A673 (cell line): Measurements from ENCODE around the gene SCYGR6. TPM values are rescaled to one million over a fixed set of nuclear protein-coding genes. Genes with fewer than 3 reads are reported as not detected.

Source experiments
- BruUV-seq: library from RNA; stranded (reverse); fragments of 400-500 nt; replicated peaks from 2 replicates; lab custom pipeline; 2021; lab: Mats Ljungman, UMichigan
- CTCF ChIA-PET: fragments of 300-600 bp; sonication (Branson Sonifier 250); formaldehyde crosslinking; loops from one replicate; lab custom pipeline; 2022; ENCODE audit warnings: antibody characterized with exemption; lab: Charles Lee
- POLR2A ChIA-PET: fragments of 300-600 bp; sonication (Branson Sonifier 250); formaldehyde crosslinking; loops from one replicate; lab custom pipeline; 2022; ENCODE audit warnings: antibody characterized with exemption; ENCODE audit not compliant: low non-redundant PET; lab: Charles Lee
- DNase-seq: peaks from one replicate; pipeline ENCODE4 v3.0.0-alpha.2; 2015; ENCODE audit warnings: low spot score
- H3K27ac ChIP-seq: fragments of 200-600 bp; sonication (generic); 2 replicates; pipeline ENCODE4 v1.5.1; 2016; ENCODE audit warnings: mixed run types, low read depth, mild to moderate bottlenecking, mixed read lengths, antibody characterized with exemption, low read length; ENCODE audit not compliant: poor library complexity, severe bottlenecking
- H3K27me3 ChIP-seq: fragments of 200-600 bp; sonication (generic); replicated peaks from 2 replicates; pipeline ENCODE4 v1.6.1; 2017; ENCODE audit warnings: mixed run types, low read depth, mild to moderate bottlenecking, mixed read lengths, antibody characterized with exemption, low read length; ENCODE audit not compliant: insufficient read depth, poor library complexity
- H3K36me3 ChIP-seq: fragments of 200-600 bp; sonication (generic); 2 replicates; pipeline ENCODE4 v1.6.1; 2016; ENCODE audit warnings: mixed run types, mild to moderate bottlenecking, mixed read lengths, antibody characterized with exemption, low read length; ENCODE audit not compliant: insufficient read depth, poor library complexity, severe bottlenecking
- H3K4me1 ChIP-seq: fragments of 200-600 bp; sonication (generic); 2 replicates; pipeline ENCODE4 v1.6.1; 2017; ENCODE audit warnings: mixed run types, mild to moderate bottlenecking, mixed read lengths, antibody characterized with exemption, low read length; ENCODE audit not compliant: insufficient read depth, poor library complexity, severe bottlenecking
- H3K4me3 ChIP-seq: fragments of 200-600 bp; sonication (generic); 2 replicates; pipeline ENCODE4 v1.5.1; 2016; ENCODE audit warnings: low read depth, mixed run types, mild to moderate bottlenecking, mixed read lengths, low read length; ENCODE audit not compliant: poor library complexity, severe bottlenecking
- H3K9me3 ChIP-seq: fragments of 200-600 bp; sonication (generic); 2 replicates; pipeline ENCODE4 v1.6.1; 2016; ENCODE audit warnings: mixed run types, low read depth, mild to moderate bottlenecking, mixed read lengths, antibody characterized with exemption, low read length; ENCODE audit not compliant: poor library complexity, severe bottlenecking
- CTCF ChIP-seq: fragments of 300-800, 200-600 bp; sonication (generic); conservative IDR thresholded peaks from 2 replicates; pipeline ENCODE4 v1.5.1; 2017; ENCODE audit warnings: low read depth, mild to moderate bottlenecking, antibody characterized with exemption, low read length, moderate library complexity, mixed read lengths
- EZH2 ChIP-seq: fragments of 200-600 bp; sonication (generic); IDR thresholded peaks from 2 replicates; pipeline ENCODE4 v1.6.1; 2017; ENCODE audit warnings: borderline replicate concordance, low read depth, mild to moderate bottlenecking, mixed read lengths, antibody characterized with exemption, low read length; ENCODE audit not compliant: poor library complexity, severe bottlenecking
- intact Hi-C: fragments of 100-400 bp; cut with micrococcal nuclease; formaldehyde crosslinking; loops from one replicate; pipeline ENCODE4 v1.10.0; 2022; ENCODE audit not compliant: unreplicated experiment
- total RNA-seq: library from RNA; stranded (reverse); gene quantifications from 2 replicates; pipeline ENCODE4 v1.2.3, GENCODE V29; 2021

The SCYGR6 gene
- total RNA-seq, 1 experiment from 2014 or later, result not detected

- H3K9me3 ChIP-seq, result no peaks in the 10 kb centered on the region
- no peaks in the 10 kb centered on the region for H3K4me1 ChIP-seq
- no peaks in the 10 kb centered on the region for H3K36me3 ChIP-seq
- no peak for DNase-seq
- no peak overlapping the region for H3K27ac ChIP-seq
- intact Hi-C loops, result no loop called here
- ChIA-PET POLR2A (no interaction called here), CTCF (no interaction called here)
- BruUV-seq, result no TSS peak
- TF ChIP-seq EZH2 (no peak), CTCF (no peak)
- no peaks in the 10 kb centered on the region for H3K27me3 ChIP-seq
- H3K4me3 ChIP-seq, result no peak overlapping the region
Observed at GRCh38 chr2:227772197-227772661, 47.7 kb upstream of the SCYGR6 start.

GRCh38 chr2:227767830-227768229 is 43.3 kb upstream of the SCYGR6 start:
- DNase-seq, result no peak
- ChIA-PET CTCF (no interaction called here), POLR2A (no interaction called here)
- Histone ChIP-seq H3K27ac (no peak overlapping the region), H3K27me3 (no peaks in the 10 kb centered on the region), H3K4me3 (no peak overlapping the region), H3K4me1 (peaks cover 7% of the 10 kb centered on the region), H3K36me3 (no peaks in the 10 kb centered on the region), H3K9me3 (no peaks in the 10 kb centered on the region)
- TF ChIP-seq EZH2, result no peak
- TF ChIP-seq CTCF, result no peak
- BruUV-seq, result no TSS peak
- intact Hi-C loops, result loop anchor here (2.0 to 5.0 kb wide), 4 partner anchors 109 to 636 kb away; no protein-coding TSS in a partner anchor

- H3K27ac ChIP-seq, result no peak overlapping the region
- intact Hi-C loops, result loop anchor here (1.0 to 5.0 kb wide), 5 partner anchors 108 to 634 kb away; no protein-coding TSS in a partner anchor
- no peaks in the 10 kb centered on the region for H3K36me3 ChIP-seq
- H3K27me3 ChIP-seq, result no peaks in the 10 kb centered on the region
- peaks cover 9% of the 10 kb centered on the region for H3K4me1 ChIP-seq
- TF ChIP-seq CTCF, result peak; percentile 92
- TF ChIP-seq EZH2, result no peak
- H3K9me3 ChIP-seq, result no peaks in the 10 kb centered on the region
- peak; percentile 79 for DNase-seq
- ChIA-PET POLR2A (no interaction called here), CTCF (interaction anchor here (0.5 to 1.9 kb wide), 9 partner anchors 14 to 636 kb away, joined by 3 to 23 read pairs (median 5); no protein-coding TSS in a partner anchor)
- H3K4me3 ChIP-seq, result no peak overlapping the region
- no TSS peak for BruUV-seq
Observed at GRCh38 chr2:227766373-227766883, 41.9 kb upstream of the SCYGR6 start.
